ENCODE data around the gene SMG6.

Gene SMG6

DNA sequence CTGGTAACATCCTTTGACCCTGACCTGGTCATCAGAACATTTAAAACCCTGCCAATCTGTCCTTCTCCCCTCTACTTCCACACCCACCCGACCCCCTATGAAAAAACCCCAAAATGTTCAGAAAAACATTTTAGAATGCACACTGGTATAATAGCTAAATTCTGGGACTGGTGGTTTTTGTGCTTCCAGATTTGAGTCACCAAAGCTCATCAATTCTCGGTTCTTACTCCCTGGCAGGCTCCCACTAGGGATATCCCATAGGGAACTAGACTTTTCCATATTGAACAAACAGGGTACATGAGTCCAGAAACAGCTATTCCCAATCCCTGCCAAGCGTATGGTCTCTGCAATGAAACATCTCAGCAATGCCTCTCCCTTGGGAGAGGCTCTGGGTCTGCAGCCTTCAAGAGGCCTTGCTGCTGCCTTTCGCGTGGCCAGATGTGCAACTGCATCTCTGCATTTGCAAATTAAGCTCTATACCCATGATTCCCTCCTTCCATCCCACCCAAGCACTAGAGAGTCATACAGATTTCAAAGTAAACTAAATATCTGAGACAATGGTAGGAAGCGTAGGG, 67.7 kb downstream of the SMG6 start:
- H3K4me3 Mint-ChIP-seq: no peak overlapping the region
- peaks cover 16% of the 10 kb centered on the region for H3K36me3 Mint-ChIP-seq (ENCODE audit: low read depth)
- H3K4me1 Mint-ChIP-seq: peaks cover 64% of the 10 kb centered on the region
- no peaks in the 10 kb centered on the region for H3K9me3 Mint-ChIP-seq
- DNase-seq: no peak
- no peaks in the 10 kb centered on the region for H3K27me3 Mint-ChIP-seq (ENCODE audit: low read depth, poor library complexity)
- TF ChIP-seq, protein P1, sequence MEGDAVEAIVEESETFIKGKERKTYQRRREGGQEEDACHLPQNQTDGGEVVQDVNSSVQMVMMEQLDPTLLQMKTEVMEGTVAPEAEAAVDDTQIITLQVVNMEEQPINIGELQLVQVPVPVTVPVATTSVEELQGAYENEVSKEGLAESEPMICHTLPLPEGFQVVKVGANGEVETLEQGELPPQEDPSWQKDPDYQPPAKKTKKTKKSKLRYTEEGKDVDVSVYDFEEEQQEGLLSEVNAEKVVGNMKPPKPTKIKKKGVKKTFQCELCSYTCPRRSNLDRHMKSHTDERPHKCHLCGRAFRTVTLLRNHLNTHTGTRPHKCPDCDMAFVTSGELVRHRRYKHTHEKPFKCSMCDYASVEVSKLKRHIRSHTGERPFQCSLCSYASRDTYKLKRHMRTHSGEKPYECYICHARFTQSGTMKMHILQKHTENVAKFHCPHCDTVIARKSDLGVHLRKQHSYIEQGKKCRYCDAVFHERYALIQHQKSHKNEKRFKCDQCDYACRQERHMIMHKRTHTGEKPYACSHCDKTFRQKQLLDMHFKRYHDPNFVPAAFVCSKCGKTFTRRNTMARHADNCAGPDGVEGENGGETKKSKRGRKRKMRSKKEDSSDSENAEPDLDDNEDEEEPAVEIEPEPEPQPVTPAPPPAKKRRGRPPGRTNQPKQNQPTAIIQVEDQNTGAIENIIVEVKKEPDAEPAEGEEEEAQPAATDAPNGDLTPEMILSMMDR (IDR thresholded peaks at IDR 0.05): no peak
- peak overlapping the region; percentile 64 for H3K27ac Mint-ChIP-seq

DNA sequence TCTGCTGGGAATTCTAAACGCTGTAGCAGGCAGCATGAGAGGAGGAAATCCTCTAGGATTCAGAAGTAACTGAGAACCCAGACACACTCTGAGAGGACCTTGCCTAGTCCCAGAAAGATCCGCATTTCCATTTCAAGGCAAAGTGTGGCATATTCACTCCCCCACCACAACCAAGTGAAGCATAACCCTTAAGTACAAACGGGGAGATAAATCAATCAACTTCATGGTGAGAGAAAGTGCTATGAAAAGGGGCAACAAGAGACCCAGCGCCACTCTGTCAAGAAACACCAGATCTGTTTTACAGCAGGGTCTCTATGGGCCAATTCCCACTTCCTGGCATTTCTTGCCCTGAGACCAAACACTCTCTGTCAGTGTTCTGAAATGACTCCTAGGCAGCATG, 68.3 kb downstream of the SMG6 start:
- peaks cover 11% of the 10 kb centered on the region for H3K36me3 Mint-ChIP-seq (ENCODE audit: low read depth)
- H3K9me3 Mint-ChIP-seq: no peaks in the 10 kb centered on the region
- TF ChIP-seq, protein P1 (IDR thresholded peaks at IDR 0.05): no peak
- peaks cover 65% of the 10 kb centered on the region for H3K4me1 Mint-ChIP-seq
- peak overlapping the region; percentile 29 for H3K27ac Mint-ChIP-seq
- H3K27me3 Mint-ChIP-seq (ENCODE audit: low read depth, poor library complexity): no peaks in the 10 kb centered on the region
- no peak overlapping the region for H3K4me3 Mint-ChIP-seq
- no peak for DNase-seq

DNA sequence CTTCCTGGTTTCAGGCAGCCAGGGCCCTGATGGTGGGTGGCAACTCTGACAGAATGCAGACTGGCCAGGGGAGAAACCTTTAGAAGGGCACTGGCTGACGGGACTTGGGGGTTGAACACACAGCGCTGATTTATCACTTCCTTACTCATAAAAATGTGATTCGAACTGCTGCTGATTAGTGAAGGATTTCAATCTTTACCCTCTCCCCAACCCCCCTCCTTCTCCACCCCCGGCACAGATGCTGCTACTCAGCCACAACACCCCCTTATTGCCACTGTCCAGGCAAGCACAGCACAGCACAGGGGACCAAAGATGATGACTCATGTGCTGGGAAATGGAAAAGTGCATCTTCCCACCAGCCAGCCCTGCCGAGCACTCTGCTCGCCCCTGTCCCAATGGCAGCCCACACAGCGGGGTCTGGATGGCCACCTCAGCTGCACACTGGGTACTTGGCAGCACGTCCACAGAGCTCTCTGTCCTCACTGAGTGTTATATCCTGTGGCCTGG, 70.1 kb downstream of the SMG6 start:
- H3K4me3 Mint-ChIP-seq: no peak overlapping the region
- no peak overlapping the region for H3K27ac Mint-ChIP-seq
- TF ChIP-seq, protein P1 (IDR thresholded peaks at IDR 0.05): no peak
- H3K27me3 Mint-ChIP-seq (ENCODE audit: low read depth, poor library complexity): no peaks in the 10 kb centered on the region
- H3K4me1 Mint-ChIP-seq: peaks cover 59% of the 10 kb centered on the region
- peak; percentile 14 for DNase-seq
- peaks cover 12% of the 10 kb centered on the region for H3K36me3 Mint-ChIP-seq (ENCODE audit: low read depth)
- H3K9me3 Mint-ChIP-seq: no peaks in the 10 kb centered on the region

DNA sequence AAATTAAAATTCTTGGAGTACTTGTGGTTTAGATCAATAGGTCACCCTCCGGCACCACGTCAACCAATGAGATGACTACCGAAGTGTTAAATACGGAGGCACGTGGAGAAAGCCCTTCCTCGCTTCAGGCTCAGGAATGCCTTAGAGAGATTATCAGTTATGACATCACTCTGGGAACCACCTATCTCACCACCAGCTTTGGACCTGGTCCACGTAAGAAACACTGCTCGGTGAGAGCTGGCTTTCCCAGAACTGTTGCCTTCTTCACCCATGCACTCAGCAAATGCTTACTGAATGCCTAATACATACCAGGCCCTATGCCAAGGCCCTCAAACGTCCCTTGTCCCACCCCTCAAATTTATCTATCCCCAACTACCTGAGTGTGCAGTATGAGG, 71.3 kb downstream of the SMG6 start:
- TF ChIP-seq, protein P1 (IDR thresholded peaks at IDR 0.05): no peak
- Mint-ChIP-seq H3K36me3 (ENCODE audit: low read depth) (peaks cover 20% of the 10 kb centered on the region), H3K4me1 (peaks cover 49% of the 10 kb centered on the region)

DNA sequence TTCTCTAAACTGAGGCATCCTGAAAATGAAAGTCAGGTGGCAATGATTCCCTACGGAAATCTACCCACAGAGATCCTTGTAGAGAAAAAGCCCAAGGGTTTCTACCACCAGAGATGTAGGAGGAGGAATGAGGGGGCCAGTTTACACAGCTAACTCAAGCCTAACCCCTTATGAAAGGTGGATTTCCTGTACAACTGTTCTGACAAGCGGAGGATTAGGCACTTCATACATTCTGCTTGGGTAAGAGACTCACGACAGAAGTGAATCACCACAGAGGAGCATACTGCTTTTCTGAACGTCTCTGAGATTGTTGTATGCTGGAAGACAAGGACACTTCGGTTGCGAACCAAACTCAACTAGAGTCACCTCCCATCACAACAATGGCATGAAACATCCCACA, 72.7 kb downstream of the SMG6 start:
- Mint-ChIP-seq H3K9me3 (no peaks in the 10 kb centered on the region), H3K4me1 (peaks cover 39% of the 10 kb centered on the region), H3K27ac (no peak overlapping the region), H3K4me3 (no peak overlapping the region), H3K36me3 (ENCODE audit: low read depth) (peaks cover 30% of the 10 kb centered on the region), H3K27me3 (ENCODE audit: low read depth, poor library complexity) (no peaks in the 10 kb centered on the region)
- TF ChIP-seq, protein P1 (IDR thresholded peaks at IDR 0.05): no peak
- DNase-seq: no peak

More for the DNA sequence above, 71.3 kb downstream of the SMG6 start:
- Mint-ChIP-seq H3K27me3 (ENCODE audit: low read depth, poor library complexity) (no peaks in the 10 kb centered on the region), H3K9me3 (no peaks in the 10 kb centered on the region), H3K4me3 (no peak overlapping the region), H3K27ac (no peak overlapping the region)
- no peak for DNase-seq

All from nephron progenitor cell (in vitro differentiated cells).